HG02623 (cell line): Measurements from ENCODE around the gene NAGK.
"Not testable (repeated sequence)": the region's sequence is repeated elsewhere in the genome, so short reads cannot be mapped to it uniquely, and the experiment has no call there.

Source experiments
- ATAC-seq: cut with Tn5 transposase; IDR thresholded peaks from one replicate; pipeline ENCODE4 v1.9.1; 2021; ENCODE audit warnings: moderate library complexity; ENCODE audit not compliant: unreplicated experiment

The NAGK gene

DNA sequence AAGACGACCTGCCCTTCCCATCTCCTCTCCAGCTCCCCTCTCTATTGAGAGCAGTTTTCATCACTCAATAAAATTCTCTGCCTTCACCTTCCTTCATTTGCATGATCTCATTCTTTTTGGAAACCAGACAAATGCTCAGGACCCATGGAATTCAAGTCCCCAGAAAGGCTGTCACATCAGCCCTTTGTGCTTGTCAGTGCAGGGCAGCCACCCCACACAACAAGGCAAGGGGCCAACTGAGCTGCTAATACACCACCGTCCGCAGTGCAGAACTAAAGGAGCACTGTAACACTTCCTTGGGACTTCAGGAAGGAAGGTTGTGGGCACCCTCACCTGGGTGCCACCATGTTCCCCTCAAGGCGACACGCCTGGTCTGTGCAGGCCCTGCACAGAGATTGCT lies 35.4 kb downstream of the NAGK start:
- no peak for ATAC-seq

DNA sequence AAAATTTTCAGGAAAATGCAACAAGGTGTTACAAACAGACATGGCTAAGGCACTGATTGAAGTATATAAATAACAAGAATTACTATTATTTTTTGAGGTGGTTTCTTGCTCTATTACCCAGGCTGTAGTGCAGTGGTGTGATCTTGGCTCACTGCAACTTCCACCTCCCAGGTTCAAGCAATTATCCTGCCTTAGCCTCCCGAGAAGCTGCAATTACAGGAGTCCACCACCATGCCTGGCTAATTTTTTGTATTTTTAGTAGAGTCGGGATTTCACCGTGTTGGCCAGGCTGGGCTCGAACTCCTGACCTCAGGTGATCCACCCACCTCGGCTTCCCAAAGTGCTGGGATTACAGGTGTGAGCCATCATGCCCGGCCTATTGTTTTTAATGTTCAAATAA lies 38.0 kb downstream of the NAGK start:
- ATAC-seq: not testable (repeated sequence)

DNA sequence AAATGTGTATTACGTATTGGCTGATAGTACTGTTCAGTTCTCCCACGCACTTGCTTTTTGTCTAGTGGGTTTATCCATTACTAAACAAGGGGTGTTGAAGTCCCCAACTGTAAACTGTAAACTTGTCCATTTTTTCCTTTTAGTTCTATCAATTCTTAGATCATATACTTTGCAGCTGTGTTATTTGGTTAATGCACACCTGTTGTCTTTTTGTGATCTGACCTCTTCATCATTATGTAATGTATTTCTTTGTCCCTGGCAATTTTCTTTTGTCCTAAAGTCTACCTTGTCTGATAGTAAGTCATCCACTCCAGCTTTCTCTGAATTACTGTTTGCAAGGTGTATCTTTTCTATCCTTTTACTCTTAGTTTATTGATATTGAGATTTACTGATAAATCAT lies 39.6 kb downstream of the NAGK start:
- ATAC-seq: no peak

DNA sequence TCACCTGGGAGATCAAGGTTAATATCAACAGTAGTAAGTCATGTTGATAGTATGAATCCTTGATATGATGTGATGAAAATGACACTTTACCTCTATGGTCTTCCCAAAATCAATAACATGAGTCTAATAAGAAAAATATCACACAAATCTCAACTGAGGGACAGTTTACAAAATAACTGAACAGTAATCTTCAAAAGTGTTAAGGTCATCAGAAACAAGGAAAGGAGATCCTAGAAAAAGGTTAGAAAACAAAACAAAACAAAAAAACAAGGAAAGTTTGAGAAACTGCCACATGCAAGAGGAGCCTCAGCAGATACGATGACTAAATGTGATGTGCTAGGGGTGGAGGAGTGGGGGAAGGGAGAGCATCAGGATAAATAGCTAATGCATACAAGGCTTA lies 45.4 kb downstream of the NAGK start:
- ATAC-seq: no peak

DNA sequence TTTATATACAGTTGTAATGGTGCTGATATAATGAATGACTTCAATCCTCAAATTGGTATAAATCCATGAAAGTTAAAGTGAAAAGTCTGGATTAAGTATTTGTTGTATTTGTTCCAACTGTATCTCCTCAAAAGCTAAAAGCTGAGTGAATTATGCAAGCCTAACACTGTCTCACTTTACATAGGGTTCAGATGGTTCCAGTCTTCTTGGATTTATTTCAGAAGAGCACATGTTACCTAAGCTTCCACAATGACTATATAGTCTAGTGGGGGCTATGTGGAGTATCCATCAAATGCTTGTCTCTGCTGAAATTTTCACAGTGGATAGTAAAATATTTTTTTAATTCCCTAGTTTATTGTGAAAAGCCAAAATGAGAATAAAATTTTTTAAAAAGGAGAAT lies 48.6 kb downstream of the NAGK start:
- no peak for ATAC-seq

DNA sequence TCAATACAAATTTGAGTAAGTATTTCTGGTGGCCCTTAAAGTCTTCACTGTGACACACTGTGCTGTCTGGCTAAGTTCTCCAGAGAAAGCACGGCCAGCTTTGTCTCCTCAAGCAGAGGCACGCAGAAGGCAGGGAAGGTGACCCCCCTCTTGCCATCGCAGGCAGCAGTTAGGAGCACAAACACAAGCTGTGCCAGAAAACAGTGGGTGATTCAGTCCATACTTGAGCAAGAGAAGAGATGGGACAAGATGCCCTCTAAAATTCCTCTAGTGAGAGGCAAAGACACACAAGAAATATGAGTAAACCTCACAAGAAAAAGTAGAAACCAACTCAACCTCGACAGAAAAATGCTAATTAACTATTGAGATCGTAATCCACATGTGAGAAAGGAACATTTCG lies 51.7 kb downstream of the NAGK start:
- no peak for ATAC-seq

GRCh38 chr2:71121479-71121878 lies 53.0 kb downstream of the NAGK start:
- ATAC-seq: no peak

- no peak for ATAC-seq
Observed at GRCh38 chr2:71122387-71123298, 54.2 kb downstream of the NAGK start.

GRCh38 chr2:71125506-71126294 lies 57.3 kb downstream of the NAGK start:
- ATAC-seq: no peak

GRCh38 chr2:71126957-71127356 lies 58.5 kb downstream of the NAGK start:
- ATAC-seq: no peak
